HG02571 (cell line): ENCODE results near the gene PEX11B.
"Not testable (repeated sequence)": the region's sequence is repeated elsewhere in the genome, so short reads cannot be mapped to it uniquely, and the experiment has no call there.

ENCODE experiments used
- ATAC-seq: cut with Tn5 transposase; IDR thresholded peaks from one replicate; pipeline ENCODE4 v1.9.1; 2021; ENCODE audit warnings: mild to moderate bottlenecking, moderate library complexity; ENCODE audit not compliant: unreplicated experiment

The PEX11B gene

DNA sequence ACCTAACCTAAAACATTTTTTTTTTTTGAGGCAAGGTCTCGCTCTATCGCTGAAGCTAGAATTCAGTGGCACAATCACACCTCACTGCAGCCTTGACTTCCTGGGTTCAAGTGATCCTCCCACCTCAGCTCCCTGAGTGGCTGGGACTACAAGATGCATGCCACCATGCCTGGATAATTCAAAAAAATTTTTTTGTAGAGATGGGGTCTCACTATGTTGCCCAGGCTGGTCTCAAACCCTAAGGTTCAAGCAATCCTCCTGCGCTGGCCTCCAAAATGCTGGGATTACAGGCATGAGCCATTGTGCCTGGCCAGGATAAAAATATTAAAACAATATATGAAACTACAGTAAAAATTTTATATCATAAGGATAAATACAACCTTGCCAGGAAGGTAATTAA lies 34.4 kb upstream of the PEX11B start:
- ATAC-seq, result no peak

DNA sequence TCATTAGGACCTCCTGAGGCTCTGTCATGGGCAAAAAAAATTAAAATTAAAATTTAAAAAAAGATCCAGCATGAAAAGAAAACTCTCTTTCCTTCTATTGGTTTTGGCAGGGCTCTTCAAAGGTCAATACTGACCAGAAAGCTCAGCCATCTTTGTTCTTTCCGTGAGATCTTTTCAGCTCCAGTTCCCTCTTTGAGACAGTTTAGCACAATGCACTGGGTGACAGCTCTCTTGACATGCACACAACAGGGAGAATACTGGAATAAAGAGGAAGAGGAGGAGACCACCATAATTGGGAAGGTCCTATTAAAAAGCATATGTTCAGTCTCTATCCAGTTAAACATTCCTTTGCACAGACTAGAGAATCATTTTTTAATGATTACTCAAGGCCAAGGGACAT lies 33.0 kb upstream of the PEX11B start:
- ATAC-seq, result no peak

DNA sequence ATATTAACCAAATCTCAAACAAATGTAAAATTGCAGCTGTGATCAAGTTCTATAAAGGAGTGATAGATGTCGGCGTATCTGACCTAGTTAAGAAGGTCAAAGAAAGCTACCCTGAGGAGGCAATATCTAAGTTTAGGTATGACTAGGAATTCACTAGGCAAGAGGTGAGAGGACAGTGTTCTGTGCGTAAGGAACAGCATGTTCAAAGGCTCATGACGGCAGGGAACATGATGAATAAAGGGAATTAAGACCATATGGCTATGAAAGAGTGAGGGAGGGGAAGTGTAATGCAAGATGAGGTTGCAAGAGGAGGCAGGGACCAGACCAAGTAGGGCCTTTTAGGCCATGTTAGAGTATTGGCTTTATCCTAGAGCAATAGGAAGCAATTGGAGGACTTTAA lies 30.7 kb upstream of the PEX11B start:
- no peak for ATAC-seq

DNA sequence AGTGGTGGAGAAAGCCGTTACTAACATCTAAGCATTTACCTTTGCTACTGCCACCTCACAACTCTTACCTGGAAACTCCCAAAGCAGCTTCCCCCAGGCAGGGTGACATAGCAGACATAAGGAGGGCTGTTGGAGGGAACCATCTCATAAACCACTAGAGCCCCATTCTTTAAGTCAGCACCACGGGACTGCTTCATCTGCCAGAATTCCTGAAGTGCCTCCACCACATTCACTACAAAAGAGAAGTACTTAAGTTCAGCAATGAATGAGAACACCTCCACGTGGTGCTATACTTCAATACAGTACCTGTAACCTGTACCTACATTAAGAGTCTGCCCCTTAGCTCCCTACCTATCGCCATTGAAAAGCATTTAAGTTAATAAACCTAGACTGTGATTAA lies 29.0 kb upstream of the PEX11B start:
- no peak for ATAC-seq

DNA sequence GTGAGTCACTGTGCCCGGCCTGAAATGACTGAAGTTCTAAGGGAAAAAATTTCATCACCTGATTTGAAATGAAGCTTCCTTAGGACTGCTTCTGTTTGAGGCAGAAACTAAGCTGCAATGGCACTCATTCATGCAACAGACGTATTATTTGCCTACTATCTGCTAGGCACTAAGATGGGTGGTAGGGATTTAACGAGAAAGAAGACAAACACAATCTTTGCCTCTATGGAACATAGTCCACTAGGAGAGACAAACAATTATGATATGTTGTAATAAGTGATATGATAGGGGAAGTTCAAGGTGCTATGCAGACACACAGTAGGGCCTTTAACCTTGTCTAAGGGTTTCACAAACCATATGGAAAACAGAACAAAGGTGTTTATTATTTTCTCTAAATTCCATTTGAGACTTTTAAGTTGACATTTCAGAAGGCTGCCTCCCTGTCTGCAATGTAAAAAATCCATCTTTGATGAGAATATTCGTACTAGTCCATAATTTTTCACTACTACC lies 28.0 kb upstream of the PEX11B start:
- no peak for ATAC-seq

DNA sequence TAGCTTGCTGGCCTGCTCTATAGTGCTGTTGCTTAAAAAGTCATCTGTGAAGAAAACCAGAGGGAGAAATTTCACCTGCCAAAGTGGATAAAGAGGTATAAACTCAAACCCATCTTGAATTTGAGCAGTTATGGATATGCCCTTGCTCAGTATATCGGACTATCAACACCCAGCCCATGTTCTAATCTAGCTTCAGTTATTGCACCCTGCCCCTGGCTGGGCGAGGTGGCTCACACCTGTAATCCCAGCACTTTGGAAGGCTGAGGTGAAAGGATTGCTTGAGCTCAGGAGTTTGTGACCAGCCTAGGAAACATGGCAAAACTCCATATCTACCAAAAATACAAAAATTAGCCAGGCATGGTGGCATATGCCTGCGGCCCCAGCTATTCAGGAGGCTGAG lies 26.0 kb upstream of the PEX11B start:
- ATAC-seq, result no peak

DNA sequence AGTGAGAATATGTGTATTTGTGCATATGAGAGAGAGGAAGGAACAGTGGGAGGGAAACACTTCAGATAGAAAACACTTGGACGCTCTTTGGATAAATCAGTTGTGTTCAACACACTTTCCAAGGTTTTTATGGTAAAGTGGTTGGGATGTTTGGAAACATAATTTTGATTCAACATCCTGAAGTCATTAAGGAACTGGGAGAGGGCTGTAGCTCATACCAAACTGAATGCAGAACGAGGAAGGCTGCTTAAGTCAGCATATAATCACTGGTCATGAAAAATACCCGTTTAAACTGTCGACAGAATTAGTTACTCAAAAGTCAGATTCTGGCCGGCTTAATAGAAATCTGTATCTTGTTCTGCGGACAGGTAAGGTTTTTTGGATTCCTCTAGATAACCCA lies 24.4 kb upstream of the PEX11B start:
- no peak for ATAC-seq

DNA sequence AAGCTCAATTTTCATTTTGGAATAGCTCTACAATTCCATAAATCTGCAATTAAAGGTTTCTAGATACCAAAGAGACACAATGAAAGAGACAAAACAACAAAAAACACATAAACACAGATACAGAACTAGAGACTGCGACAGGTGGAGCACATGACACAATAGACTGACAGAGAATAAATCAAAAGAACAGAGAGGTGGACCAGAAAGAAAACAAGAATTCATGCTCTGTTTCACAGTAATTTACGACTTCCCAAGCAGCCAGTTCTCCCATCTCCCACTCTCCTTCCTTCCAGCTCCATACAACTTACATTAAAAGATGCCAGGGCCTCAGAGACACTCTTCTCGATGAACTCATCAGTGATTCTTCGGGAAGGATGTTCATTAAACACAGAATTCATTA lies 23.9 kb upstream of the PEX11B start:
- ATAC-seq, result no peak

DNA sequence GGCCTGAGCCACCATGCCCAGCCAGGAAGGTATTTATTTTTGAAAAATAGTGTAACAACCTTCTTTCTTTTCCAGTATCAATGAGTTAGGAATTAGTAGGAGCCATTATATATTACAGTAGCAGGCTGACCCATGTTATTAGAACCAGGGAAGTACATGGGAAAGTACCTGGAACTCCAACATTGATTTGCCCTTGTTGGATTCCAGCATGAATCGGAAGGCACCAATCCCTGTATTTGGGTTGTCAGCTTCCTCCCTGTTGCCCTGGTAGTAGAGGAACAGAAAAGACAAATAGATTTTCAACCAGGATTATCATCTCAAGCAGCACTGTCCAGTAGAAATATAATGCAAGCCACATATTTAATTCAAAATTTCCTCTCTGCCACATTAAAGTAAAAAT lies 18.9 kb upstream of the PEX11B start:
- ATAC-seq, result no peak

DNA sequence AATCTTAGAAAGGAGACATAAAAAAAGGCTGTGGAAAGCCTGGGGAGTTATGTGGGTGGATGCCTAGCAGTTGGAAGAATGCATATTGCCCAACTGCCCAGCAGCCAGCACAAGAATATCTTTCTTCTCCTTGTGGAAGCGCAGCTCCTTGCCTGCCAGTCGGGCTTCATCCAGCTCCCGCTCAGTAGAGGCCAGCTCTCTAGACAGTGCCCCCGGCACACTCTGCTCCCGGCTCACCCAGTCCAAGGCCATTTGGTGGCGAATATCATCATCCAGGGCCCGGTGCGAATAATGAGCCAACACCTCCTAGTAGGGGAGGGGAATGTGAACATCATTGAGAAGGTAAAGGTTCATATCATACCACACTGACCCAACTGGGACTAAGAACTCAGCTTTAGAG lies 17.7 kb upstream of the PEX11B start:
- ATAC-seq, result no peak

DNA sequence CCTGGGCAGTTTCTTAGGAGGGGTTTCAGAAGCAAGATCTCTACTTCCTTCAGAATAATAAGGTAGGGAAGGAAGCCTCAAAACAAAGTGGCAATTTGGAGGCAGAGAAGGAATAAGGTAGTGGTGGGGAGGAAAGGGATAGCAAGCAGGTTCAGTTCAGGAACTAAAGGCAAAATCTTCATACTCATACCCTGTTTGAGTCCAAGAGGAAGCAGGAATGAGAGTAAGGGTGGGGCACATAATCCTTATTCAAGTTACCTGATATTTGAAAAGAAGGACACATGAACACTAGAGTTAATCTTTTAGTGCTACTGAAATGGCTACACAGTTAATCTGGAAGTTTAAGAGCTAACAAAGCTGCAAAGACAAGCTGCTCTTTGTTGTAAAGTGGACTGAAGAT lies 17.2 kb upstream of the PEX11B start:
- no peak for ATAC-seq

DNA sequence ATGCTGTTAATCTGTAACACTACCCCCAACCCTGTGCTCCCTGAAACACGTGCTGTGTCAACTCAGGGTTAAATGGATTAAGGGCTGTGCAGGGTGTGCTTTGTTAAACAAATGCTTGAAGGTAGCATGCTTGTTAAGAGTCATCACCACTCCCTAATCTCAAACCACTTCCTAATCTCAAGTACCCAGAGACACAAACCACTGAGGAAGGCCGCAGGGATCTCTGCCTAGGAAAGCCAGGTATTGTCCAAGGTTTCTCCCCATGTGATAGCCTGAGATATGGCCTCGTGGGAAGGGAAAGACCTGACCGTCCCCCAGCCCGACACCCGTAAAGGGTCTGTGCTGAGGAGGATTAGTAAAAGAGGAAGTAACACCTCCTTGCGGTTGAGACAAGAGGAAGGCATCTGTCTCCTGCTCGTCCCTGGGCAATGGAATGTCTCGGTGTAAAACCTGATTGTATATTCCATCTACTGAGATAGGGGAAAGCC lies 14.0 kb upstream of the PEX11B start:
- ATAC-seq, result not testable (repeated sequence)

DNA sequence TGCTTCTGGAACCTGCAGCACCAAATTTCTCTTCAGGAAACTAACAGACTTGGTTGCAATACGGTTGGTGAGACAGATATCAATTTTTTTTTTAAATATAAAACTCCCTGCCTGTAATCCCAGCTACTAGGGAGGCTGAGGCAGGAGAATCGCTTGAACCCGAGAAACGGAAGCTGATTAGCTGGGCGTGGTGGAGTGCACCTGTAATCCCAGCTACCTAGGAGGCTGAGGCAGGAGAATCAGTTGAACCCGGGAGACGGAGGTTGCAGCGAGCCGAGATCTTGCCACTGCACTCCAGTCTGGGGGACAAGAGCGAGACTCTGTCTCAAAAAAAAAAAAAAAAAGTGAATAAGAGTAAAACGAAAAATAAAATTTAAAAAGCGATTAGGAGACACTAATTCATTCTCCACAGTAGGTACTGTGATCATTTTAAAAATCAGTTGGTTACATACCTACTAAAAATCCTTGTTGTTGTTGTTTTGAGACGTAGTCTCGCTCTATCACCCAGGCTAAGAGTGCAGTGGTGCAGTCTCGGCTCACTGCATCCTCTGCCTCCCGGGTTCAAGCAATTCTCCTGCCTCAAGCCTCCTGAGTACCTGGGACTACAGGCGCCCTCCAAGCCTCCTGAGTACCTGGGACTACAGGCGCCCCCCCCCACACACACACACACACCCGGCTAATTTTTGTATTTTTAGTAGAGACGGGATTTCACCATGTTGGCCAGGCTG lies 9.6 kb upstream of the PEX11B start:
- no peak for ATAC-seq

DNA sequence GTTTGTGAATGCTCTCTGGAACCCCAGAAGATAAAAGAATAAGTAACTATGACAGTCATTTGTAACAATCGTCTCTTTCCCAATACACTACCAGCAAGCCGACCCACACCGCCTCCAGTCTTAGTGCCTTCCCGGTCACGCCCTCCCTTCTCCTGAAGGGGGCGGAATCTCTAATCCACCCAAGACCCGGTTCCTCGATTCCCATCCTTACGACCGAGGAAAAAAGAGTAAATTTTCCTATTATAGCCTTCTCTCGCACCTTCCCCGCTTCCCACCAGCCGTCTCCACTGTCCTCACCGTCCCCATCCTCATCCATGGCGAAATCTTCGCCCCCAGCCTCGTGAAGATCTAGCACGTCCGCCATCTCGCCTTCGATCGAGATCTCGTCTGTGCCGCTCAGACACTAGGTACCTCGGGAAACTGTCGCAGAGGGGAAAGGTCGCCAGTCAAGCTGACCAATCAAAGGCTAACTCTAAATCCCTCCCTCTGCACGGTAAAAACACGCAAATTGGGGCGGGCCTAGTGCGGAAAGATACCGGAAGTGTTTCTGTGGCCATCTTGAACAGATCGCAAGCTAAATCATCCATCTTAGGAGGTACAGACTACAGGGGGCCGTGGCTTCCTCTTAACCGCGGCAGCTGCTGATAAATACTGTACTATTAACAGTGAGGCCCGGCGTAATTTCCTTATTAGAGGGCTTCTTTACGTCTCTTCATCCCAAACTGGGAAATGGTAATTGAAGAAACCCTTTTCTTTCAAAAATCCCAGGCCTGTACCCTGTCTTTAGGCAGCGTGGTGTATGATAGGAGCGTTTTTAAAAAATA lies 8.8 kb upstream of the PEX11B start, which contains the start of gene RBM8A:
TSS of gene RBM8A (minus strand) at position 422 of the 824 bp plus-strand sequence. CDS start at position 364, 58 bp downstream.
- peak; percentile 93 for ATAC-seq

DNA sequence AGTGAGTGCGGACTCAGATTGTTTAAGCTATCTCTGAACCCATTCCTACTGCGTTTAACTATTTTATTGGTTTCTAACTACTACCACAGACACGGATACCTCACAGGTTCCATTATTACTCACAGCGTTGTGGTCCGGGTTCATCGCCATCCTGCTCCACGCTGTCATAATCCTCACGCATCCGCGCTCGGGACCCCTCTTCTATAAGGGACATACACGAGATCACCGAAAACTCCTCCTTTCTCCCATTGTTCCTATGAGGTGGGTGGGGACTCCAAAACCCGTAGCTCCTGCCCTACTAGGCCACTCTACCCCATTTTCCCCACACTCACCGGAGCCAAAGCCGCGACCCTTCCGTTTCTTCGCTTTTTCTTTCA lies 8.2 kb upstream of the PEX11B start:
- no peak for ATAC-seq

DNA sequence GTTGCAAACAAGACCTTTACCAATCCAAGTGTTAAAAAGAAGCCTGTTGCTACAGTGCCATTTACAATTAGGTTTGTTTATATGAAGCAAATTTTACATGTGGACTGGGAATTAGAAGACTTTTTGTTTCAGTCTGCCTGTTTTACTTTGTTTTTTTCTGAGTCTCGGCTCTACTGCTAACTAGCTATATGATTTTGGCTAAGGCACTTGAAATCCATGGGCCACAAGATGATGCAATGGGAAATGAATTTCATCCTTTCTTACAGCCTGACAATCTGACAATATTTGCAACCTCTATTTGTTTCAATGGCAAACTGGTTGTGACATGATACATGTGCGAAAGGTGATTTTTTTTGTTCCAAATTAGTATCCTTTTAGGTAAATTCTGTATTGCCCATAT lies 3.7 kb upstream of the PEX11B start:
- no peak for ATAC-seq

DNA sequence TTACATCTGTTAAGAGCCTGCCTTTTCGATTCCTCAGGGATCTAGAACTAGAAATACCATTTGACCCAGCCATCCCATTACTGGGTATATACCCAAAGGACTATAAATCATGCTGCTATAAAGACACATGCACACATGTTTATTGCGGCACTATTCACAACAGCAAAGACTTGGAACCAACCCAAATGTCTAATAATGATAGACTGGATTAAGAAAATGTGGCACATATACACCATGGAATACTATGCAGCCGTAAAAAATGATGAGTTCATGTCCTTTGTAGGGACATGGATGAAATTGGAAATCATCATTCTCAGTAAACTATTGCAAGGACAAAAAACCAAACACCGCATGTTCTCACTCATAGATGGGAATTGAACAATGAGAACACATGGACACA lies 1.8 kb upstream of the PEX11B start:
- not testable (repeated sequence) for ATAC-seq

DNA sequence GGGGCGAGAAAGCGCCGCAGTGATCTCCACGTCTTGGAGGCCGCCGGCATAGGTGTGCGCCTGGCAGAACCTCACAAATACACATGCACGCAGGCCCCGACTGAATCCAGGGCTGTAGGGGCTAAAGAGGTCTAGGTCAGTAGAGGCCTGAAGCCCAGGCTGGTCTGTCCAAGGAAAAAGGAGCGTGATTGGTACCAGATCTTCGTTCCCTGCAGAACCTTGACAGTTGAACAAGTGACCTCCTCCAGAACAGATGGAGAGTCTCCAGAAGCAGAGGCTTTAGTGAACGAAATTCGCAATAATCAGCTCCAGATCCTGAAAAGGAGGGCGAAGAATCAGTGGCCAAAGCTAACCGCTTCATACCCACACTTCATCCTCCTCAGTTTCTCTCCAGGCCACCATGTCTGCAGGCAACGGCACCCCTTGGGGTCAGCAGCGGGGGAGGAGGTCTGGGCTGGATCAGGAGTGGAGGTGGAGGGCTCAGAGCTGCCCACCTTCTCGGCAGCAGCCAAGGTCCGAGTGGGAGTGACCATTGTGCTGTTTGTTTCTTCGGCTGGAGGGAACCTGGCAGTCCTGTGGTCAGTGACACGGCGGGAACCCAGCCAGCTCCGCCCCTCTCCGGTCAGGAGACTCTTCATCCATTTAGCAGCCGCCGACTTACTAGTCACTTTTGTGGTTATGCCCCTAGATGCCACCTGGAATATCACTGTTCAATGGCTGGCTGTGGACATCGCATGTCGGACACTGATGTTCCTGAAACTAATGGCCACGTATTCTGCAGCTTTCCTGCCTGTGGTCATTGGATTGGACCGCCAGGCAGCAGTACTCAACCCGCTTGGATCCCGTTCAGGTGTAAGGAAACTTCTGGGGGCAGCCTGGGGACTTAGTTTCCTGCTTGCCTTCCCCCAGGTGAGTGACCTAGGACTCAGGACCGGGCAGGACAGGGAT lies 749 bp upstream of the PEX11B start:
- ATAC-seq, result peak; percentile 79

DNA sequence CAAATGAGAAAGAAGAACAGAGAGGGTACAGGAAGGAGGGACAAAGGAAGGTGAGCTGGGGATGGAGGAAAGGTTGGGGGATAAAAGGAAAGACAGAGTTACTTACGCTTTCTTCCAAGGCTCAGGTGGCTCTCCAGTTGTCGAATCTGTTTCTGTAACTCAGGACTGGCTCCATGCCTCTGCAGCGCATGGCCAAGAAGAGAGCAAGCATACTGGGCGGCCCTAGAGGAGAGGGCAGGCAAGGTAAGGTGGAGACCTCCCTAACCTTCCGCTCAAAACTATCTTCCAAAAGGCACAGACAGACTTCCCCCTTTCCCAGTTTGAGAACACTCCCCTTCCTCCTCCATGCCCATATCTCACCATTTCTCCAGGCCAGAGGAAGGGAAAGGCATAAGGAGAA lies 922 bp downstream of the PEX11B start:
- ATAC-seq, result no peak

DNA sequence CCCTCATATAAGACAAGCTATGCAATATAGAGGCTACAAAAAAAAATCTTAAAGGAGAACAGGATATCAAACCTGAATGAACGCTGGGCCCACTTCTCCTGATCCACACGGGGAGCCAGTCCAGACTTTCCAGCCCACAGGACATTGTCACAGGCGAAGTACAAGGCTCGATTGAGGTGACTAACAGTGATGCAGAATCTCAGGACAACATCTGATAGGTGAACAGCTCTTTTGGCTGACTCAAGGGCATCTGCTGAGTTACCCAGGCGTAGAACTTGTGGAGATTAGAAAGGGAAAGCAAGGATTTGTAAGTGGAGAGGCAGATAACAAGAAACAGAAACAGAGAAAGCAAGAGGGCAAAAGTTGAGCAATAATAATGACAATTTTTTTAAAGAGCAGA lies 1.8 kb downstream of the PEX11B start:
- ATAC-seq, result no peak

DNA sequence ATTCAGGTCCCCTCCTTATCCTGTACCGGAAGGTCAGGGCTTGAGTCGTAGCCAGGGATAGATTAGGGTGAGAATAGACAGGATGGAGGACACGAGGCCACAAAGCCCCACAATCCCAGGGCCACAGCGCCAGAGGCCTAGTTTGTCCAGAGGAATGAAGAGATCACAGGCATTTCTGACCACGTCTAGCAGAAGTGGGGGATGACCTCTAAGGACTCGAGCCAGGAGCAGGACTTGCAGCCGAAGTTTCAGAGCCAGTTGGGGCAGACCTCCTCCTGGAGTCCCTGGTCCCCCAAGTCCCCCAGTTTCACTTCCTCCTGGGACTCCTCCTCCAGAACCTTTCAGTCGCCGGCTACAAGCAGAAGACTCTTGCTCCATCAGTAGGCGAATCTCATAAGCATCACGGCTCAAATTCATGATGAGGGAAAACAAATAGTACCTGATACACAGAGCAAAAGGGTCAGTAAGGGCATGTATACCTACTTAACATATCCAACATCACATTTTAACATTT lies 6.3 kb downstream of the PEX11B start:
- no peak for ATAC-seq
